ENCODE data around the gene TBCK. TPM values are rescaled to one million over a fixed set of nuclear protein-coding genes. Genes with fewer than 3 reads are reported as not detected.

The TBCK gene
- total RNA-seq, 2 experiments from 2014 or later: 46.5 to 46.9 TPM

DNA sequence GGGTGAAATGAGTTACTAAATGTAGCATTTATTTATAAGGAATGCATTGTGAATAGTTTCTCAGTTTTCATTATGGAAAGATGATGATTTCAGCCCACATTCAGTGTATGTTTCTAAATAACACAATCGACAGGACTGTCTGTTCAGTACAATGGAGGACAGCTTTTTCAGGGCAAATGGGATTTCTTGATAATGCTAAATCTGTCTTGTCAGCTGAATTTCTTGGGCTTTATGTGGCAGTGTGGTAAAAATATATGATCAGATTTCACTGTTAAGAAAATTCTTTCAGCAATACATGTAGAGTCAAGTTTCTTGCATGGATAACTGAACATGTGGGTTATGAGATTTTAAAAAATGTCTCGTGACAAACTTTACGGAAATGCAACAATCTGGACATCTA lies 269.9 kb downstream of the TBCK start:
- H3K27ac ChIP-seq (ENCODE audit: low read depth, low read length, poor library complexity, severe bottlenecking): no peak overlapping the region
- intact Hi-C loops (cut with micrococcal nuclease; ENCODE audit: unreplicated experiment): no loop called here
- no peak overlapping the region for H3K4me2 ChIP-seq (ENCODE audit: low read length)
- H3K4me3 ChIP-seq (ENCODE audit: low read depth, low read length, poor library complexity, severe bottlenecking): no peak overlapping the region
- CTCF ChIA-PET (ENCODE audit: unreplicated experiment): no interaction called here
- POLR2A ChIA-PET: no interaction called here
- H3K36me3 ChIP-seq (ENCODE audit: insufficient read depth, low read length): no peaks in the 10 kb centered on the region
- H3K9me3 ChIP-seq (ENCODE audit: low read length): no peaks in the 10 kb centered on the region
- no peak overlapping the region for H2AFZ ChIP-seq (ENCODE audit: low read length)
- no peaks in the 10 kb centered on the region for H4K20me1 ChIP-seq (ENCODE audit: insufficient read depth, low read length)
- no peaks in the 10 kb centered on the region for H3K79me2 ChIP-seq (ENCODE audit: insufficient read depth, low read depth, low read length)
- no TSS peak for BruUV-seq (replicated peaks)
- no peaks in the 10 kb centered on the region for H3K9me2 ChIP-seq (ENCODE audit: insufficient read depth, low read length)
- TF ChIP-seq EZH2phosphoT487 (IDR thresholded peaks at IDR 0.05; ENCODE audit: borderline replicate concordance, low read depth, low read length) (no peak), CTCF (conservative IDR thresholded peaks at IDR 0.05; ENCODE audit: low read length) (no peak)
- H3K4me1 ChIP-seq (ENCODE audit: insufficient read depth, low read length, poor library complexity, severe bottlenecking): no peaks in the 10 kb centered on the region
- DNase-seq (ENCODE audit: low spot score): no peak

DNA sequence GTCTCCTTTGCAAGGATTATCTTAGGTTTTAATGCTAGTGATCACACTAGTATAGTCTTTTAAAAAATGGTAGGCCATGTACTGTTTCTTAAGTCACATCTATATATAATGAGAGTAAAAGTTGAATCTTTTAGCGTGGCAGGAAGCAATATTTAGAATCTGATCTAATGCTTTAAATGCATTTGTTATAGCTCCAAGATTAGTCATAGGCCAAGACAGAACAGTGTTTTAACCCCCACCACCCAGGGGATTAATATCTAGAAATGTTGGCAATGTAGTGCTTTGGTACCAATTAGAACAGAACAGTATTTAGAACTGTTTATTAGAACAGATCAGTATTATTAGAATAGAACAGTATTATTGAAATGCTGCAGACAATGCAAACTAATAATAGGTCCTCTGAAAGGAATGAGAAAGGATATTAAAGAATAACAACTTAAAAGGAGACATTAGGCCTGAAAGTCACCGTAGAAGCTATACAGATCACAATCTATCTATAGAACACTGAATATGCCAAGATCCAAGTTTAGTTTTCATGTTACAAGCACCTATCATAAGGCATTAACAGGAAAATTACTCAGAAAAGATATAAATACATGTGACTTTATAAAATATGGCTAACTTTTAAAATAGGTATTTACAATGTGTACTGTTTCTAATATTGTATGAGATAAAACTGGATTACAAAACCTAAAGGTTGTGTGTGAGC lies 274.6 kb downstream of the TBCK start:
- TF ChIP-seq CTCF (conservative IDR thresholded peaks at IDR 0.05; ENCODE audit: low read length) (no peak), EZH2phosphoT487 (IDR thresholded peaks at IDR 0.05; ENCODE audit: borderline replicate concordance, low read depth, low read length) (no peak)
- no peaks in the 10 kb centered on the region for H3K9me2 ChIP-seq (ENCODE audit: insufficient read depth, low read length)
- no peak overlapping the region for H3K27ac ChIP-seq (ENCODE audit: low read depth, low read length, poor library complexity, severe bottlenecking)
- no TSS peak for BruUV-seq (replicated peaks)
- DNase-seq (ENCODE audit: low spot score): no peak
- no peaks in the 10 kb centered on the region for H3K9me3 ChIP-seq (ENCODE audit: low read length)
- H2AFZ ChIP-seq (ENCODE audit: low read length): no peak overlapping the region
- no peaks in the 10 kb centered on the region for H3K36me3 ChIP-seq (ENCODE audit: insufficient read depth, low read length)
- no peaks in the 10 kb centered on the region for H4K20me1 ChIP-seq (ENCODE audit: insufficient read depth, low read length)
- H3K79me2 ChIP-seq (ENCODE audit: insufficient read depth, low read depth, low read length): no peaks in the 10 kb centered on the region
- no peaks in the 10 kb centered on the region for H3K4me1 ChIP-seq (ENCODE audit: insufficient read depth, low read length, poor library complexity, severe bottlenecking)
- intact Hi-C loops (cut with micrococcal nuclease; ENCODE audit: unreplicated experiment): no loop called here
- CTCF ChIA-PET (ENCODE audit: unreplicated experiment): no interaction called here
- H3K4me2 ChIP-seq (ENCODE audit: low read length): no peak overlapping the region
- no peak overlapping the region for H3K4me3 ChIP-seq (ENCODE audit: low read depth, low read length, poor library complexity, severe bottlenecking)
- POLR2A ChIA-PET: no interaction called here

GRCh38 chr4:106039796-106040195 lies 276.2 kb downstream of the TBCK start:
- DNase-seq (ENCODE audit: low spot score): no peak
- no peaks in the 10 kb centered on the region for H3K9me3 ChIP-seq (ENCODE audit: low read length)
- H3K4me2 ChIP-seq (ENCODE audit: low read length): no peak overlapping the region
- no peak for TF ChIP-seq EZH2phosphoT487 (IDR thresholded peaks at IDR 0.05; ENCODE audit: borderline replicate concordance, low read depth, low read length)
- no peak for TF ChIP-seq CTCF (conservative IDR thresholded peaks at IDR 0.05; ENCODE audit: low read length)
- no peaks in the 10 kb centered on the region for H3K36me3 ChIP-seq (ENCODE audit: insufficient read depth, low read length)
- H2AFZ ChIP-seq (ENCODE audit: low read length): no peak overlapping the region
- H3K9me2 ChIP-seq (ENCODE audit: insufficient read depth, low read length): no peaks in the 10 kb centered on the region
- H3K4me3 ChIP-seq (ENCODE audit: low read depth, low read length, poor library complexity, severe bottlenecking): no peak overlapping the region
- ChIA-PET POLR2A (interaction anchor here (0.5 to 1.0 kb wide), 2 partner anchors 13 to 139 kb away, joined by 3 to 6 read pairs; no protein-coding TSS in a partner anchor), CTCF (ENCODE audit: unreplicated experiment) (no interaction called here)
- H4K20me1 ChIP-seq (ENCODE audit: insufficient read depth, low read length): no peaks in the 10 kb centered on the region
- no peaks in the 10 kb centered on the region for H3K4me1 ChIP-seq (ENCODE audit: insufficient read depth, low read length, poor library complexity, severe bottlenecking)
- intact Hi-C loops (cut with micrococcal nuclease; ENCODE audit: unreplicated experiment): no loop called here
- H3K79me2 ChIP-seq (ENCODE audit: insufficient read depth, low read depth, low read length): no peaks in the 10 kb centered on the region
- no peak overlapping the region for H3K27ac ChIP-seq (ENCODE audit: low read depth, low read length, poor library complexity, severe bottlenecking)
- no TSS peak for BruUV-seq (replicated peaks)

Measured in OCI-LY7 (cell line).